Endodermal cell (in vitro differentiated cells): ENCODE results near the gene CCDC57. TPM values are rescaled to one million over a fixed set of nuclear protein-coding genes. Genes with fewer than 3 reads are reported as not detected.

ENCODE experiments used
- DNase-seq: peaks from one replicate; pipeline ENCODE4 v3.0.0-alpha.2; 2017
- H3K27ac ChIP-seq: 2 replicates; pipeline ENCODE4 v1.5.1; 2013; ENCODE audit warnings: mild to moderate bottlenecking, low read depth, low read length, moderate library complexity
- H3K27me3 ChIP-seq: 2 replicates; pipeline ENCODE4 v1.6.1; 2013; ENCODE audit warnings: mild to moderate bottlenecking, low read length, moderate library complexity; ENCODE audit not compliant: insufficient read depth, control insufficient read depth, poor library complexity, severe bottlenecking
- H3K36me3 ChIP-seq: 2 replicates; pipeline ENCODE4 v1.7.0; 2013; ENCODE audit warnings: mild to moderate bottlenecking, low read length, moderate library complexity; ENCODE audit not compliant: control insufficient read depth, insufficient read depth
- H3K4me1 ChIP-seq: one replicate; pipeline ENCODE4 v1.7.0; 2013; ENCODE audit warnings: low read length; ENCODE audit not compliant: control insufficient read depth, insufficient read depth
- H3K4me3 ChIP-seq: 2 replicates; pipeline ENCODE4 v1.5.1; 2013; ENCODE audit warnings: mild to moderate bottlenecking, low read length, moderate library complexity
- H3K9ac ChIP-seq: 2 replicates; pipeline ENCODE4 v1.6.1; 2013; ENCODE audit warnings: mild to moderate bottlenecking, low read length, moderate library complexity; ENCODE audit not compliant: poor library complexity, severe bottlenecking; ENCODE audit errors: extremely low read depth
- H3K9me3 ChIP-seq: 2 replicates; pipeline ENCODE4 v1.6.1; 2013; ENCODE audit warnings: mild to moderate bottlenecking, low read length, moderate library complexity; ENCODE audit not compliant: control insufficient read depth
- H3K27ac Mint-ChIP-seq: 2 replicates; pipeline ENCODE4 v1.8.0; 2020; ENCODE audit warnings: mixed read lengths
- H3K27me3 Mint-ChIP-seq: 2 replicates; pipeline ENCODE4 v1.8.0; 2021; ENCODE audit warnings: mild to moderate bottlenecking, mixed read lengths; ENCODE audit not compliant: insufficient read depth
- H3K36me3 Mint-ChIP-seq: 2 replicates; pipeline ENCODE4 v1.8.0; 2020; ENCODE audit warnings: low read depth, mixed read lengths
- H3K4me1 Mint-ChIP-seq: 2 replicates; pipeline ENCODE4 v1.8.0; 2020; ENCODE audit warnings: mixed read lengths
- H3K4me3 Mint-ChIP-seq: 2 replicates; pipeline ENCODE4 v1.8.0; 2020; ENCODE audit warnings: mild to moderate bottlenecking, moderate library complexity, mixed read lengths
- H3K9me3 Mint-ChIP-seq: 2 replicates; pipeline ENCODE4 v1.8.0; 2020; ENCODE audit warnings: mild to moderate bottlenecking, mixed read lengths
- WGBS, 2 experiments: methylation state at CpG; one replicate each; pipeline versions ENCODE4 v1.1.5 to v1.1.7; 2013; ENCODE audit warnings: missing lambda C conversion rate in 2 of 2, mixed read lengths in 1 of 2; ENCODE audit not compliant: insufficient coverage in 1 of 2, insufficient read length in 1 of 2; 5-methylcytosine and 5-hydroxymethylcytosine counted together
- total RNA-seq, 2 donors: library from RNA; stranded (reverse); fragmentation: NEBNext Ultra II Directional in 1 of 2; extraction: Animal tissue kit (Norgen Biotek cat#: 25700) in 1 of 2; gene quantifications; 2 replicates in 1 of 2; 3 replicates in 1 of 2; pipeline ENCODE4 v1.2.1, GENCODE V29; 2021
- TF ChIP-seq, protein P1 (sequence below): fragments of 200-600 bp; sonication (generic); conservative IDR thresholded peaks from 2 replicates; pipeline ENCODE4 v1.5.0; 2021; ENCODE audit warnings: antibody characterized with exemption, mild to moderate bottlenecking

CCDC57 gene
- total RNA-seq, 2 donors from 2014 or later: 61.8 to 82.8 TPM

DNA sequence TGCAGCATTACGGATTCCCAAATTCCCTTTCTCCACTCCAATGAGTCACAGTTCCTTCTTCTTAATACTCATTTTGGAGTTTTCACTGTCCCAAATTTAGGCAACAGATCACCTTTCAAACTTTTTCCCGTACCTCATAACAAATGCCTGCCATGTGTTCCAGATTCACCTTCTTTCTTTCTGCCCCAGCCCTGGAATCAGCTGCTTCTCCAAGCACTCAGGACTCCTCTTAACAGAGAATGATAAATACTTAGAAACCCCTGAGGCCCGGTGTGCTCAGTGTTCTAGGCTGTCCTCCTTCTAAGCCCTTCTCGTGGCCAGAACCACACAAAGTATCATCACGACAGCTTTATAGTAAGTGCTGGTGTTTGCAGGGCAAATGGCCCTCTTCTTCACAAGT is 45.9 kb upstream of the CCDC57 start:
- no peaks in the 10 kb centered on the region for H3K4me1 ChIP-seq
- WGBS, 2 experiments: 95 to 99% methylated on average over 4 to 5 of the region's 5 CpGs
- TF ChIP-seq, protein P1, sequence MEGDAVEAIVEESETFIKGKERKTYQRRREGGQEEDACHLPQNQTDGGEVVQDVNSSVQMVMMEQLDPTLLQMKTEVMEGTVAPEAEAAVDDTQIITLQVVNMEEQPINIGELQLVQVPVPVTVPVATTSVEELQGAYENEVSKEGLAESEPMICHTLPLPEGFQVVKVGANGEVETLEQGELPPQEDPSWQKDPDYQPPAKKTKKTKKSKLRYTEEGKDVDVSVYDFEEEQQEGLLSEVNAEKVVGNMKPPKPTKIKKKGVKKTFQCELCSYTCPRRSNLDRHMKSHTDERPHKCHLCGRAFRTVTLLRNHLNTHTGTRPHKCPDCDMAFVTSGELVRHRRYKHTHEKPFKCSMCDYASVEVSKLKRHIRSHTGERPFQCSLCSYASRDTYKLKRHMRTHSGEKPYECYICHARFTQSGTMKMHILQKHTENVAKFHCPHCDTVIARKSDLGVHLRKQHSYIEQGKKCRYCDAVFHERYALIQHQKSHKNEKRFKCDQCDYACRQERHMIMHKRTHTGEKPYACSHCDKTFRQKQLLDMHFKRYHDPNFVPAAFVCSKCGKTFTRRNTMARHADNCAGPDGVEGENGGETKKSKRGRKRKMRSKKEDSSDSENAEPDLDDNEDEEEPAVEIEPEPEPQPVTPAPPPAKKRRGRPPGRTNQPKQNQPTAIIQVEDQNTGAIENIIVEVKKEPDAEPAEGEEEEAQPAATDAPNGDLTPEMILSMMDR: no peak
- H3K4me1 Mint-ChIP-seq: no peaks in the 10 kb centered on the region
- no peaks in the 10 kb centered on the region for H3K9me3 Mint-ChIP-seq
- no peaks in the 10 kb centered on the region for H3K27me3 Mint-ChIP-seq
- peaks cover 84% of the 10 kb centered on the region for H3K36me3 ChIP-seq
- no peak overlapping the region for H3K27ac Mint-ChIP-seq
- no peaks in the 10 kb centered on the region for H3K9me3 ChIP-seq
- H3K4me3 ChIP-seq: no peak overlapping the region
- peaks cover 80% of the 10 kb centered on the region for H3K36me3 Mint-ChIP-seq
- no peak for DNase-seq
- H3K27ac ChIP-seq: no peak overlapping the region
- H3K4me3 Mint-ChIP-seq: no peak overlapping the region
- H3K9ac ChIP-seq: no peak overlapping the region
- no peaks in the 10 kb centered on the region for H3K27me3 ChIP-seq

DNA sequence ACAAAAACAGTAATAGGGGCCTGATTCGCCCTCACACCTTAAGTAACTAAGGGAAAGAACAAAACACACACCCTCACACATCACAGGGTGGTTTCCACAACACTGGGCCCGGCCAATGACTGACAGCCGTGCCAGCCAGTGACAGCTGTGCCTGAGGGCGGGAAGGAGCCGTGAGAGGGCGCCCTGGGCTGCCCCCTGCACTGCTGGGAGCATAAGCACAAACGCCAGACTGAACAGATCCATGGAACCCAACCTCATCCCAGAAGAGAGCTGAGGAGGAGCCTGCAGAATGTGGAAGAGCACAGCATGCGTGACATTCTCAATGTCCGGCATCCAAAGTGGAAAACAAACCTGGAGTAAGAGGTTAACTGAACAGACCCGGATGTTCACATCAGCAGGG is 44.8 kb upstream of the CCDC57 start:
- Histone ChIP-seq H3K9ac (no peak overlapping the region), H3K36me3 (peaks cover 84% of the 10 kb centered on the region), H3K27me3 (no peaks in the 10 kb centered on the region), H3K4me3 (no peak overlapping the region), H3K27ac (no peak overlapping the region), H3K9me3 (no peaks in the 10 kb centered on the region), H3K4me1 (no peaks in the 10 kb centered on the region)
- Mint-ChIP-seq H3K27me3 (no peaks in the 10 kb centered on the region), H3K4me3 (no peak overlapping the region), H3K36me3 (peaks cover 81% of the 10 kb centered on the region), H3K9me3 (no peaks in the 10 kb centered on the region), H3K27ac (peak overlapping the region; percentile 84), H3K4me1 (no peaks in the 10 kb centered on the region)
- peak; percentile 90 for DNase-seq
- TF ChIP-seq, protein P1: no peak
- 83 to 90% methylated on average over 4 to 10 of the region's 10 CpGs for WGBS, 2 experiments

DNA sequence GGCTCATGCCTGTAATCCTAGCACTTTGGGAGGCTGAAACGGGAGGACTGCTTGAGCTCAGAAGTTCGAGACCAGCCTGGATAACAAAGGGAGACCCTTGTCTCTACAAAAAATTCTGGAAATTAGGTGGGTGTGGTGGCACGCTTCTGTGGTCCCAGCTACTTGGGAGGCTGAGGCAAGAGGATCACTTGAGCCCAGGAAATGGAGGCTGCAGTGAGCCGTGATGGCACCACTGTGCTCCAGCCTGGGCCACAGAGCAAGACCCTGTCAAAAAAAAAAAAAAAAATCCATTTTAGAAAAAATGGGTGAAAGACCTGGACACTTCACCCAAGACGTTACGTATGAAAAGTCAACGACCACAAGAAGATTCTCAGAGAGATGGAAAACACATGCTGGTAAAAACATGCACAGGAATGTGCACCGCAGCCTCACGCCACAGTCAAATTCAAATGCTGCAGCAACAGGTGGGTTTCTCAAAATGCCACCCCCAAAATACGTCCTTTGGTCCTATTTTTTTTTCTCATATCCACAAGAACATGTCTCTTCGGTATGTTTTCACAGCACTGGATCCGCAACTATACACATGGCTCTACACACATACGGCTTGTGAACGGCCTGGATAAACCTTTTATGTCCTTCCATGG is 43.7 kb upstream of the CCDC57 start:
- Mint-ChIP-seq H3K27ac (no peak overlapping the region), H3K4me1 (no peaks in the 10 kb centered on the region), H3K4me3 (no peak overlapping the region), H3K27me3 (no peaks in the 10 kb centered on the region), H3K9me3 (no peaks in the 10 kb centered on the region), H3K36me3 (peaks cover 81% of the 10 kb centered on the region)
- Histone ChIP-seq H3K4me1 (no peaks in the 10 kb centered on the region), H3K36me3 (peaks cover 84% of the 10 kb centered on the region), H3K9ac (no peak overlapping the region), H3K27me3 (no peaks in the 10 kb centered on the region), H3K4me3 (no peak overlapping the region), H3K9me3 (no peaks in the 10 kb centered on the region), H3K27ac (no peak overlapping the region)
- DNase-seq: no peak
- TF ChIP-seq, protein P1: no peak
- 93 to 97% methylated on average over 11 to 14 of the region's 14 CpGs for WGBS, 2 experiments
